ENCODE data around the gene RAB23. TPM values are rescaled to one million over a fixed set of nuclear protein-coding genes. Genes with fewer than 3 reads are reported as not detected.

Gene RAB23
- total and polyA plus RNA-seq, 4 experiments from 2014 or later: 1.3 to 1.6 (median 1.3) TPM

- no peak for DNase-seq
- no peaks in the 10 kb centered on the region for H3K4me1 ChIP-seq (ENCODE audit: insufficient read depth, low read length)
- no peaks in the 10 kb centered on the region for H3K4me1 Mint-ChIP-seq
- H3K27me3 ChIP-seq (ENCODE audit: insufficient read depth, low read length): no peaks in the 10 kb centered on the region
- intact Hi-C loops (cut with micrococcal nuclease): no loop called here
- H3K4me3 Mint-ChIP-seq: no peak overlapping the region
- H3K27ac Mint-ChIP-seq: peak overlapping the region in 1 of 7 donors; percentile 66
- no peaks in the 10 kb centered on the region for H3K36me3 ChIP-seq (ENCODE audit: insufficient read depth, low read length)
- H3K27me3 Mint-ChIP-seq: peaks cover 1 to 2% of the 10 kb centered on the region in 2 donors
- no peak overlapping the region for H3K4me3 ChIP-seq (ENCODE audit: low read length in 2 of 2)
- no peak overlapping the region for H3K27ac ChIP-seq (ENCODE audit: low read depth, low read length)
- H3K9me3 ChIP-seq (ENCODE audit: control insufficient read depth in 1 of 2, low read length in 2 of 2): no peaks in the 10 kb centered on the region
- ChIA-PET CTCF (ENCODE audit: partially characterized antibody) (no interaction called here), POLR2A (ENCODE audit: partially characterized antibody) (no interaction called here)
- H3K36me3 Mint-ChIP-seq: no peaks in the 10 kb centered on the region
- H3K9me3 Mint-ChIP-seq: no peaks in the 10 kb centered on the region
Measured at GRCh38 chr6:57262488-57262887, 40.4 kb upstream of the RAB23 start.

DNA sequence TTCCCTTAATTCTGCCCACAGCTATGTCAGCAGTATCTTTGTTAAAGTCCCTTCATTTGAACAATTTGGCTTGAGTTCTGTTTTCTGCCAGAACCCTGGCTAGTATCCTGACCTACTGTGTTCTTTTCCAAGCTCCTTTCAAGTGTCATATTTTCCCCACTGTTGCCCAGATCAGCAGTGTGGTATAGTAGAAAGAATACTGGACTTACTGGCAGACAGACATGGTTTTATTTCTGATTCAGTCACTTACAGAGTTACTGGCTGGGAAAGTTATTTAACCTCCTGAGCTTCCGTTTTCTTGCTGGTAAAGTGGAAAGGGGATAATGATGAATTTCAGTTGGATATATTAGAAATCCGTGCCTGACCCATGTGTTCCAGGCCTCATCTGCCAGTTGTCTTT, 39.8 kb upstream of the RAB23 start:
- H3K27ac Mint-ChIP-seq: no peak overlapping the region
- no peak overlapping the region for H3K4me3 ChIP-seq (ENCODE audit: low read length in 2 of 2)
- H3K36me3 Mint-ChIP-seq: no peaks in the 10 kb centered on the region
- no peaks in the 10 kb centered on the region for H3K4me1 ChIP-seq (ENCODE audit: insufficient read depth, low read length)
- no peak overlapping the region for H3K4me3 Mint-ChIP-seq
- no peaks in the 10 kb centered on the region for H3K36me3 ChIP-seq (ENCODE audit: insufficient read depth, low read length)
- peaks cover 1 to 2% of the 10 kb centered on the region in 2 donors for H3K27me3 Mint-ChIP-seq
- no peak overlapping the region for H3K27ac ChIP-seq (ENCODE audit: low read depth, low read length)
- no peak for DNase-seq
- H3K4me1 Mint-ChIP-seq: no peaks in the 10 kb centered on the region
- H3K27me3 ChIP-seq (ENCODE audit: insufficient read depth, low read length): no peaks in the 10 kb centered on the region
- POLR2A ChIA-PET (ENCODE audit: partially characterized antibody): no interaction called here
- intact Hi-C loops (cut with micrococcal nuclease): no loop called here
- H3K9me3 ChIP-seq (ENCODE audit: control insufficient read depth in 1 of 2, low read length in 2 of 2): no peaks in the 10 kb centered on the region
- H3K9me3 Mint-ChIP-seq: no peaks in the 10 kb centered on the region
- CTCF ChIA-PET (ENCODE audit: partially characterized antibody): interaction anchor here (1.2 kb wide), 1 partner anchor 54 kb away, joined by 3 read pairs; no protein-coding TSS in a partner anchor

DNA sequence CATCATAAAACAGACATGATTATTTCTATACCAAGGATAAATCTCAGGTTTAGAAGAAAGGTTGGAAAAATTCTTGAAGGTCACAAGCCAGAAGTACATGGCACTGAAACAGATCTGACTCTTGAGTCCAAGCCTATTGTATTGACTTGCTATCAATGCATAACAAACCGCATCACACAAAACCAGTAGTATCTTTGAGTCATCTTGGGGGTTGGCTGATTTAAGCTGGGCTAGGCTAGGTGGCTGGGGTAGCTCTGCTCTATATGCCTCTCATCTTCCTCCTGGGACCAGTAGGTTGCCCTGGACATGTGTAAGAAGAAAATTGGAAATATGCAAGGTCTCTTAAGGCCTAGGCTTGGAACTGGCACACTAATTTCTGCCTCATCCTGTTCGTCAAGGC, 37.0 kb upstream of the RAB23 start:
- Mint-ChIP-seq H3K27me3 (peaks cover 1 to 2% of the 10 kb centered on the region in 2 donors), H3K4me1 (no peaks in the 10 kb centered on the region), H3K4me3 (no peak overlapping the region), H3K27ac (no peak overlapping the region), H3K9me3 (no peaks in the 10 kb centered on the region), H3K36me3 (no peaks in the 10 kb centered on the region)
- H3K9me3 ChIP-seq (ENCODE audit: control insufficient read depth in 1 of 2, low read length in 2 of 2): no peaks in the 10 kb centered on the region
- H3K27me3 ChIP-seq (ENCODE audit: insufficient read depth, low read length): no peaks in the 10 kb centered on the region
- intact Hi-C loops (cut with micrococcal nuclease): no loop called here
- no peak overlapping the region for H3K27ac ChIP-seq (ENCODE audit: low read depth, low read length)
- H3K4me3 ChIP-seq (ENCODE audit: low read length in 2 of 2): no peak overlapping the region
- no peaks in the 10 kb centered on the region for H3K36me3 ChIP-seq (ENCODE audit: insufficient read depth, low read length)
- H3K4me1 ChIP-seq (ENCODE audit: insufficient read depth, low read length): no peaks in the 10 kb centered on the region
- CTCF ChIA-PET (ENCODE audit: partially characterized antibody): no interaction called here
- DNase-seq: no peak
- POLR2A ChIA-PET (ENCODE audit: partially characterized antibody): no interaction called here

DNA sequence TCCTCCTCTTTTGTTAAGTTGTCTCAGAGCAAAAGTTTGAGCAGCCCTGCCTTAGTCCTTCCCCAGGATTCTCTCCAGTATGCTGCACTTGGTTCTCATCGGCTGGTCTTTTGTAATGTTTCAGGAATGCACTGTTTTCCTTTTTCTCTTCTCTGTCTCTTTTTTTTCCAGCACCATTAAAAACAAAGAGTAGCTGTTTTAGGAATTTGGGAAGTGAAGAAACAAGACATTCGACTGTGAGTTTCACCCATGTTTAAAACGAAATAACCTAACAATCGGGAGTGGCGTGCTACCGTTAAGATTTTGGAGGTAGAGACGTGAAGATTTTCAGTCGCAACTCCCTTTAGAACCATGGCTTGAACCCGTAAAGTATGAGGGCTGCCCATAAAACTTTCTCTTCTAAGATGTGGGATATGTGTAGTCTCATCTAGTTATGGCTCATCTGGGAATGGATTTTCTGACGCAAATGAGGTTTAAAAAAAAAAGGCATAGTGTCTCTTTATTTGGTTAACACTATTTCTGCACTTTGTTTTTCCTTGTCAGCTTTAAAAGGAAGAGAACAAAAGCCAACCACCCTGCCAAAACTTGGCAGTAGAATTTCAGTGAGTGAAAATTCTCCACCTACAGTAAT, 35.9 kb upstream of the RAB23 start:
- H3K27ac ChIP-seq (ENCODE audit: low read depth, low read length): no peak overlapping the region
- H3K4me1 ChIP-seq (ENCODE audit: insufficient read depth, low read length): no peaks in the 10 kb centered on the region
- H3K27ac Mint-ChIP-seq: no peak overlapping the region
- H3K4me3 ChIP-seq (ENCODE audit: low read length in 2 of 2): no peak overlapping the region
- no peaks in the 10 kb centered on the region for H3K36me3 Mint-ChIP-seq
- H3K36me3 ChIP-seq (ENCODE audit: insufficient read depth, low read length): no peaks in the 10 kb centered on the region
- ChIA-PET POLR2A (ENCODE audit: partially characterized antibody) (no interaction called here), CTCF (ENCODE audit: partially characterized antibody) (interaction anchor here (1.2 kb wide), 1 partner anchor 9 kb away, joined by 4 read pairs; no protein-coding TSS in a partner anchor)
- no peak overlapping the region for H3K4me3 Mint-ChIP-seq
- no peaks in the 10 kb centered on the region for H3K27me3 ChIP-seq (ENCODE audit: insufficient read depth, low read length)
- intact Hi-C loops (cut with micrococcal nuclease): no loop called here
- no peaks in the 10 kb centered on the region for H3K9me3 ChIP-seq (ENCODE audit: control insufficient read depth in 1 of 2, low read length in 2 of 2)
- no peaks in the 10 kb centered on the region for H3K9me3 Mint-ChIP-seq
- no peak for DNase-seq
- peaks cover 1 to 2% of the 10 kb centered on the region in 2 donors for H3K27me3 Mint-ChIP-seq
- no peaks in the 10 kb centered on the region for H3K4me1 Mint-ChIP-seq

- Mint-ChIP-seq H3K4me1 (no peaks in the 10 kb centered on the region), H3K4me3 (no peak overlapping the region), H3K9me3 (no peaks in the 10 kb centered on the region), H3K27me3 (peaks cover 0 to 2% of the 10 kb centered on the region in 2 donors), H3K27ac (no peak overlapping the region), H3K36me3 (no peaks in the 10 kb centered on the region)
- Histone ChIP-seq H3K9me3 (ENCODE audit: control insufficient read depth in 1 of 2, low read length in 2 of 2) (no peaks in the 10 kb centered on the region), H3K4me3 (ENCODE audit: low read length in 2 of 2) (no peak overlapping the region), H3K4me1 (ENCODE audit: insufficient read depth, low read length) (no peaks in the 10 kb centered on the region), H3K27ac (ENCODE audit: low read depth, low read length) (no peak overlapping the region), H3K27me3 (ENCODE audit: insufficient read depth, low read length) (no peaks in the 10 kb centered on the region), H3K36me3 (ENCODE audit: insufficient read depth, low read length) (no peaks in the 10 kb centered on the region)
- POLR2A ChIA-PET (ENCODE audit: partially characterized antibody): no interaction called here
- CTCF ChIA-PET (ENCODE audit: partially characterized antibody): no interaction called here
- DNase-seq: no peak
- intact Hi-C loops (cut with micrococcal nuclease): no loop called here
Measured at GRCh38 chr6:57256541-57256940, 34.4 kb upstream of the RAB23 start.

DNA sequence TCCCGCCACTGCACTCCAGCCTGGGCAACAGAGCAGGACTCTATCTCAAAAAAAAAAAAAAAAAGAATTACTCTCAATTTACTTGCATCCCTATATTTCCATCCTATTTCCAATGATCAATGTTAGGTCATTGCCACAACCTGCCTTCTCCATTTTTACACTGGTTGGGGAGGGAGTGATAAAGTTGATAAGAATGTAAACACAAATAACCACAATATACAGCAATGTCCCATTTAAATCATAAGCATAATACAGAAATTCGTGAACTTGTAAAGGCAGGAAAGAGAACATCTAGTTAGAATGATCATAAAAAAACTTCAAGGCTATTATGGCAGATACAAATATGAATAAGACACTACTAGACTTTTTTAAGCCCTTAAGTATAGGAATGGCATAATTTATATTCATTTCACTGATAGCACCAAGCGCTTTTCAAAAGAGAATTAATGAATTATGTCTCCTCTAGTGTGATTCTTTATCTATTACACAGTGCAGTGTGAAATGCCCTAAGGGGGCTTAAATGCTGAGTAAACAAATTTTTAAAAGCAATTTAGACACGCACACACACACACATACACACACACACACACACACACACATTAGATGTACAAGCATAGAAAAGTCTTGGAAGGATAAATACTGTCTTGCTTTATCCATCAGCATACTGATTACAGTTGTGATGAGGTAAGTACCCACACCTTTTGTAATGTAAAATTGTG, 33.5 kb upstream of the RAB23 start:
- Mint-ChIP-seq H3K27me3 (peaks cover 0 to 2% of the 10 kb centered on the region in 2 donors), H3K9me3 (no peaks in the 10 kb centered on the region), H3K27ac (no peak overlapping the region), H3K4me1 (no peaks in the 10 kb centered on the region), H3K36me3 (no peaks in the 10 kb centered on the region), H3K4me3 (no peak overlapping the region)
- intact Hi-C loops (cut with micrococcal nuclease): no loop called here
- DNase-seq: no peak
- ChIA-PET POLR2A (ENCODE audit: partially characterized antibody) (no interaction called here), CTCF (ENCODE audit: partially characterized antibody) (no interaction called here)
- no peaks in the 10 kb centered on the region for H3K4me1 ChIP-seq (ENCODE audit: insufficient read depth, low read length)
- H3K27ac ChIP-seq (ENCODE audit: low read depth, low read length): no peak overlapping the region
- H3K27me3 ChIP-seq (ENCODE audit: insufficient read depth, low read length): no peaks in the 10 kb centered on the region
- H3K9me3 ChIP-seq (ENCODE audit: control insufficient read depth in 1 of 2, low read length in 2 of 2): no peaks in the 10 kb centered on the region
- H3K4me3 ChIP-seq (ENCODE audit: low read length in 2 of 2): no peak overlapping the region
- no peaks in the 10 kb centered on the region for H3K36me3 ChIP-seq (ENCODE audit: insufficient read depth, low read length)

DNA sequence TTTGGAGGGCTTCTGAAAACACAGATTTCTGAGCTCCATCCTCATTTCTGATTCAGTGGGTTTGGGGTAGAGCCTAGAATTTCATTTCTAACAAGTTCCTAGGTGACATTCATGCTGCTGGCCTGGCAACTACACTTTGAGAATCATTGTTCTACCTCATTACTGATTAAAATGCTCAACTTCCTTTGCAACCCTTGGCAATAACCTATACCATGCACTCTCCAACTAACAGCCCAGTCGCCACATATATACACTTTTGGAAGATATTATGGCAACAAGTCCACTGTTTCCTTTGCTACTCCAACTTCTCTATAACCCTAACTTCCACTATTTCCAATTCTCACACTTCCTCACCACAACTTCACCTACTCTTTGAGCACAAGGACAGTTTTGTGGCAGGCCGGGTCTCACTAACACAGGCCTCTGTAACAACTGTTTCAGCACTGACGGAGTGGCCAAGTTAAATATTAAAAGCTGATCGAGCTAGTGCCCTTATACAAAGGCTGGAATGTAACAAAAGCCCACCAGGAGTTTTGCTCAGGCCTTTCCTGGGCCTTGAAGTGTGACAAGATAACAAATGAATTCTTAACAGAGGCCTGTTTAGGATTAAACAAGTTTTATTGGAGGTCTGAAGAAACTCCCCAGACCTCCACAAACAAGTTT, 32.1 kb upstream of the RAB23 start:
- Histone ChIP-seq H3K9me3 (ENCODE audit: control insufficient read depth in 1 of 2, low read length in 2 of 2) (no peaks in the 10 kb centered on the region), H3K27me3 (ENCODE audit: insufficient read depth, low read length) (no peaks in the 10 kb centered on the region), H3K27ac (ENCODE audit: low read depth, low read length) (no peak overlapping the region), H3K36me3 (ENCODE audit: insufficient read depth, low read length) (no peaks in the 10 kb centered on the region), H3K4me1 (ENCODE audit: insufficient read depth, low read length) (no peaks in the 10 kb centered on the region), H3K4me3 (ENCODE audit: low read length in 2 of 2) (no peak overlapping the region)
- intact Hi-C loops (cut with micrococcal nuclease): no loop called here
- DNase-seq: no peak
- POLR2A ChIA-PET (ENCODE audit: partially characterized antibody): no interaction called here
- H3K36me3 Mint-ChIP-seq: no peaks in the 10 kb centered on the region
- no peak overlapping the region for H3K27ac Mint-ChIP-seq
- H3K9me3 Mint-ChIP-seq: no peaks in the 10 kb centered on the region
- peaks cover 0 to 2% of the 10 kb centered on the region in 2 donors for H3K27me3 Mint-ChIP-seq
- no peaks in the 10 kb centered on the region for H3K4me1 Mint-ChIP-seq
- CTCF ChIA-PET (ENCODE audit: partially characterized antibody): interaction anchor here (0.7 to 1.8 kb wide), 2 partner anchors 62 to 708 kb away, joined by 3 to 4 read pairs; no protein-coding TSS in a partner anchor
- no peak overlapping the region for H3K4me3 Mint-ChIP-seq
